Duodenal mucosa (tissue), 2 donors: ENCODE measurements around the gene NPY1R.

ENCODE experiments used
- H3K27ac ChIP-seq: one replicate; pipeline ENCODE4 v1.7.0; 2013; ENCODE audit warnings: low read depth, low read length
- H3K27me3 ChIP-seq, 2 donors: one replicate each; pipeline ENCODE4 v1.7.0; 2013; ENCODE audit warnings: low read length in 2 of 2, control low read depth in 1 of 2; ENCODE audit not compliant: insufficient read depth in 2 of 2, control insufficient read depth in 1 of 2
- H3K36me3 ChIP-seq, 2 donors: one replicate each; pipeline ENCODE4 v1.7.0; 2013; ENCODE audit warnings: low read length in 2 of 2, control low read depth in 1 of 2; ENCODE audit not compliant: insufficient read depth in 2 of 2, control insufficient read depth in 1 of 2
- H3K4me1 ChIP-seq, 2 donors: one replicate each; pipeline ENCODE4 v1.7.0; 2013; ENCODE audit warnings: low read length in 2 of 2, control low read depth in 1 of 2; ENCODE audit not compliant: insufficient read depth in 2 of 2, control insufficient read depth in 1 of 2
- H3K4me3 ChIP-seq, 2 donors: one replicate each; pipeline ENCODE4 v1.7.0; 2013; ENCODE audit warnings: low read length in 2 of 2, low read depth in 1 of 2
- H3K9ac ChIP-seq, 2 donors: one replicate each; pipeline ENCODE4 v1.7.0; 2013; ENCODE audit warnings: low read length in 2 of 2, low read depth in 1 of 2
- H3K9me3 ChIP-seq, 2 donors: one replicate each; pipeline ENCODE4 v1.7.0; 2013; ENCODE audit warnings: low read length in 2 of 2, control low read depth in 1 of 2; ENCODE audit not compliant: control insufficient read depth in 1 of 2

The NPY1R gene

DNA sequence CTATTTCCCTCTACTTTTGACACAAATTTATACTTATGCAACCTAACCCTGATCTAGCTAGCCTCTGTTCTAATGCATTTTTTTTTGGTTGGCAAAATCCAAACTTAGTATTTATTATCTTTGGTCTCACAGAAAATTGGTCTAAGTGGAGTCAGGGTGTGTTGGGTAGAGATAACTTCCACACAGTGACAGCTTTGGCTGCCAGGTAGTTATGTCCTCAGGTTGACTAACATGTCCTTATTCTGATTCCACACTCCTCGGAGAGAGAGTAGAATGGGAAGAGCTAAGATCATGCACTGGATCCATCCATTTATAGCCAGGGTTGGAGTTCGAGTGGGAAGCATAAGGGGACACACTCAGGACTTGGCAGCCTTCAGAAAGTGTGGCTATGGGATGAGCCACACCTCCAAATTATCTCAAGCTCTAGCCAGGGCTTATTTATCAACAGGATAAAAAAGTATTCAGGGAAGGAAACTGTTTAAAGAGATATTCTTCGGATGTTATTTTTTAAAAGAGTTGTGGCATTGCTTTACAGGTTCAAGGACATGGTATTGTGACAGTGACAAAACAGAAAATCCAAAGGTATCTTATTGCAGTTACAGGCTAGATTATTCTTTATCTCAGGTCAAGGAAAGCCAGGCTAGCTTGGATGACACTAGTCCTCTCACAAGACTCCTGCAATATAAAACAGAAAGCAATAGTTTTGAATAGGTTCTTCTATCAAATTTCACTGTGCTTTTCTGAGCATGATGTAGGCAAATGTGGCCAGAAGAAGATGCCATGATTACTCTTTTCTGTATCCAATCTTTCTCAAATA, 51.5 kb downstream of the NPY1R start:
- no peaks in the 10 kb centered on the region for H3K36me3 ChIP-seq
- H3K4me3 ChIP-seq, result no peak overlapping the region
- H3K4me1 ChIP-seq, result no peaks in the 10 kb centered on the region
- H3K27ac ChIP-seq, result no peak overlapping the region
- no peaks in the 10 kb centered on the region for H3K9me3 ChIP-seq
- no peak overlapping the region for H3K9ac ChIP-seq
- H3K27me3 ChIP-seq, result no peaks in the 10 kb centered on the region

DNA sequence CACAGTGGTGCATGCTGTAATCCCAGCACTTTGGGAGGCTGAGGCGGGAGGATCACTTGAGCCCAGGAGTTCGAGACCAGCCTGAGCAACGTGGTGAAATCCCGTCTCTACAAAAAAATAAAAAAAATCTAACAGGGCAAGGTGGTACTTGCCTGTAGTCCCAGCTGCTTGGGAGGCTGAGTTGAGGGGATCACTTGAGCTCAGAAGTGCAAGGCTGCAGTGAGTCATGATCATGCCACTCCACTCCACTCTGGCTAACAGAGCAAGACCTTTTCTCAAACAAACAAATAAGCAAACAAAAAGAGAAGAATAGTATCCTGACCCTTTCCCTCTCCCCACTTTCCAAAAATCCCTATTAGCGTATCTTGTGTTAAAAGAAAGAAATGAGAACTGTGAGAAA, 52.7 kb downstream of the NPY1R start:
- H3K9me3 ChIP-seq, result no peaks in the 10 kb centered on the region
- no peaks in the 10 kb centered on the region for H3K27me3 ChIP-seq
- no peak overlapping the region for H3K27ac ChIP-seq
- no peak overlapping the region for H3K4me3 ChIP-seq
- no peak overlapping the region for H3K9ac ChIP-seq
- no peaks in the 10 kb centered on the region for H3K36me3 ChIP-seq
- H3K4me1 ChIP-seq, result no peaks in the 10 kb centered on the region

DNA sequence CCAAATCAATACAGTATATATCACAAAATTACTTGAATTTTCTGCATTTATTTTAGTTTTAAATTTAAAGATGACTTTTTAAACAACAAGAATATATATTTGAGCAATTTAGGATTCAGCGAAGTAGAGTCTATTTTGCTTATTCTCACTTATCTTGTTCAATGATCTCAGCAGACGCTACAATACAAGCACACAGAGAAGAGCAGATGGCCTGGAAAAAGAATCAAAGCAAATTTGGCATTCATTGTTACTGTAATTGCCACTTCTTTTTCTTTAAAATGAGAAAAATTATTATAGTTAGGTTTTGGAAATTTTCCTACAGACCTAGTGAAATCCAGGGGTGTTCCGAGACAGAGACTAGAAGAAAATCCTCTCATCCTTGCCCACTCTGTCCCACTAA, 57.5 kb downstream of the NPY1R start:
- Histone ChIP-seq H3K27me3 (no peaks in the 10 kb centered on the region), H3K4me3 (no peak overlapping the region), H3K4me1 (no peaks in the 10 kb centered on the region), H3K36me3 (no peaks in the 10 kb centered on the region), H3K27ac (no peak overlapping the region), H3K9me3 (no peaks in the 10 kb centered on the region), H3K9ac (no peak overlapping the region)
